Activated CD8-positive, alpha-beta T cell treated with anti-CD3 and anti-CD28 coated beads, Interleukin-2, amount 10 ng/mL, durations not matched to agents 7 days and 5 days (primary cell): ENCODE results near the gene SLC5A11. TPM values are rescaled to one million over a fixed set of nuclear protein-coding genes. Genes with fewer than 3 reads are reported as not detected.

ENCODE experiments used
- total RNA-seq, 2 experiments: library from RNA; stranded (reverse); gene quantifications; one replicate each; pipeline ENCODE4 v1.2.3, GENCODE V29; 2021

Gene SLC5A11
- total RNA-seq, 2 experiments from 2014 or later, result 0.44 TPM; not detected in 1

Other genes starting within 250 kb of the SLC5A11 start
- 10 to 100 TPM; 28.8 to 28.9 TPM for gene TNRC6A, start 116.3 kb upstream of the SLC5A11 start, total RNA-seq
- 10 to 100 TPM; 72.4 to 75.8 TPM for gene ARHGAP17, start 169.4 kb downstream of the SLC5A11 start, total RNA-seq